Upper lobe of left lung (tissue), 6 donors: ENCODE data around the gene TXNIP. TPM values are rescaled to one million over a fixed set of nuclear protein-coding genes. Genes with fewer than 3 reads are reported as not detected.
A peak's percentile ranks its signal among the peaks of the same experiment; 100 is the strongest.

Experiments
- ATAC-seq, 2 donors: fragments of 200-7000 bp; cut with Tn5 transposase; one replicate each; pipeline ENCODE4 v1.9.1; 2022; ENCODE audit warnings: mild to moderate bottlenecking in 2 of 2, moderate library complexity in 2 of 2; ENCODE audit not compliant: low FRiP score in 2 of 2
- DNase-seq, 2 donors: peaks; one replicate each; pipeline ENCODE4 v3.0.0-alpha.2; 2019 to 2020
- H3K27ac ChIP-seq, 4 donors: fragments of 200-600 bp; sonication (generic); one replicate each; pipeline ENCODE4 v1.5.1; 2016 to 2019
- H3K27me3 ChIP-seq, 4 donors: fragments of 200-600 bp; sonication (generic); one replicate each; pipeline ENCODE4 v1.5.1; 2017 to 2019
- H3K36me3 ChIP-seq, 4 donors: fragments of 200-600 bp; sonication (generic); one replicate each; pipeline ENCODE4 v1.5.1; 2016 to 2019
- H3K4me1 ChIP-seq, 4 donors: fragments of 200-600 bp; sonication (generic); one replicate each; pipeline ENCODE4 v1.5.1; 2018 to 2019
- H3K4me3 ChIP-seq, 4 donors: fragments of 200-600 bp; sonication (generic); one replicate each; pipeline ENCODE4 v1.5.1; 2017 to 2019; ENCODE audit warnings: mild to moderate bottlenecking in 2 of 4, moderate library complexity in 1 of 4
- H3K9me3 ChIP-seq, 4 donors: fragments of 200-600 bp; sonication (generic); one replicate each; pipeline ENCODE4 v1.5.1; 2018 to 2019
- CTCF ChIP-seq, 6 experiments: fragments of 450-650 bp in 4 of 6; fragments of 200-600 bp in 2 of 6; sonication (generic) in 2 of 6; IDR thresholded peaks; one replicate each; pipeline ENCODE4 v1.5.1; 2016 to 2019; ENCODE audit warnings: antibody characterized with exemption in 6 of 6
- EP300 ChIP-seq, 4 donors: sonication (generic); formaldehyde crosslinking; IDR thresholded peaks; one replicate each; pipeline ENCODE4 v1.5.1; 2017; ENCODE audit warnings: antibody characterized with exemption in 4 of 4, control low read depth in 2 of 4
- POLR2A ChIP-seq, 4 donors: fragments of 450-650 bp; IDR thresholded peaks; one replicate each; pipeline ENCODE4 v1.5.1; 2016 to 2017; ENCODE audit warnings: antibody characterized with exemption in 4 of 4, mild to moderate bottlenecking in 2 of 4
- POLR2AphosphoS5 ChIP-seq, 2 donors: sonication (generic); formaldehyde crosslinking; IDR thresholded peaks; one replicate each; pipeline ENCODE4 v1.5.1; 2017; ENCODE audit warnings: antibody characterized with exemption in 2 of 2
- WGBS, 2 donors: methylation state at CpG; one replicate each; pipeline ENCODE4 v1.1.5; 2017 to 2018; 5-methylcytosine and 5-hydroxymethylcytosine counted together
- total RNA-seq, 6 donors: library from RNA; depleted of rRNA in 4 of 6; stranded (reverse); fragments of >200 nt in 4 of 6; gene quantifications; one replicate each; pipeline versions ENCODE4 v1.1.0 to v1.2.1, GENCODE V29; 2016 to 2021
- donor health status: DM: no; HTN: no; CAD: no; lungs with moderate emphysema.
- donor health status: DM: no; HTN: yes; CAD: no; lungs with severe emphysema.

Gene TXNIP
- total RNA-seq, 6 donors from 2014 or later, result 703 to 1,481 (median 910) TPM

GRCh38 chr1:145986551-145986950 is 9.8 kb downstream of the TXNIP start:
- peaks cover 52 to 87% (median 61%) of the 10 kb centered on the region in 4 donors for H3K4me1 ChIP-seq
- WGBS, 2 donors, result 93 to 94% methylated on average over 6 of the region's 6 CpGs
- H3K36me3 ChIP-seq, result no peaks in the 10 kb centered on the region
- ATAC-seq (no peak), DNase-seq (no peak)
- no peaks in the 10 kb centered on the region for H3K9me3 ChIP-seq
- peak overlapping the region; percentile 79 to 98 (median 96) for H3K27ac ChIP-seq
- H3K27me3 ChIP-seq, result no peaks in the 10 kb centered on the region
- no peak for TF ChIP-seq EP300 (IDR thresholded peaks at IDR 0.05)
- TF ChIP-seq CTCF (IDR thresholded peaks at IDR 0.05), result no peak
- no peak for TF ChIP-seq POLR2A (IDR thresholded peaks at IDR 0.05)
- TF ChIP-seq POLR2AphosphoS5 (IDR thresholded peaks at IDR 0.05), result no peak
- H3K4me3 ChIP-seq, result no peak overlapping the region

- ATAC-seq, result peak; percentile 71 to 77
- Histone ChIP-seq H3K9me3 (no peaks in the 10 kb centered on the region), H3K27me3 (no peaks in the 10 kb centered on the region), H3K4me3 (peak overlapping the region in 2 of 4 donors; percentile 32), H3K4me1 (peaks cover 59 to 87% (median 69%) of the 10 kb centered on the region in 4 donors), H3K36me3 (no peaks in the 10 kb centered on the region), H3K27ac (peak overlapping the region; percentile 79 to 98 (median 96))
- WGBS, 2 donors, result 26 to 30% methylated on average over 15 of the region's 15 CpGs
- DNase-seq, result peak; percentile 54 to 71
- TF ChIP-seq POLR2AphosphoS5 (IDR thresholded peaks at IDR 0.05) (peak; percentile 16 to 32), CTCF (IDR thresholded peaks at IDR 0.05) (no peak), POLR2A (IDR thresholded peaks at IDR 0.05) (peak in 1 of 4 donors; percentile 19), EP300 (IDR thresholded peaks at IDR 0.05) (peak in 1 of 4 donors; percentile 45)
These were observed 10.6 kb downstream of the TXNIP start for GRCh38 chr1:145985502-145986439.

- no peaks in the 10 kb centered on the region for H3K9me3 ChIP-seq
- TF ChIP-seq CTCF (IDR thresholded peaks at IDR 0.05) (no peak), POLR2AphosphoS5 (IDR thresholded peaks at IDR 0.05) (no peak), POLR2A (IDR thresholded peaks at IDR 0.05) (no peak), EP300 (IDR thresholded peaks at IDR 0.05) (no peak)
- peak overlapping the region; percentile 79 to 98 (median 96) for H3K27ac ChIP-seq
- no peak for DNase-seq
- peak overlapping the region in 2 of 4 donors; percentile 32 for H3K4me3 ChIP-seq
- peak in 1 of 2 donors; percentile 13 for ATAC-seq
- H3K36me3 ChIP-seq, result no peaks in the 10 kb centered on the region
- H3K27me3 ChIP-seq, result no peaks in the 10 kb centered on the region
- 61 to 71% methylated on average over 2 of the region's 2 CpGs for WGBS, 2 donors
- H3K4me1 ChIP-seq, result peaks cover 66 to 87% (median 72%) of the 10 kb centered on the region in 4 donors
These were observed 11.3 kb downstream of the TXNIP start for GRCh38 chr1:145985129-145985501.

GRCh38 chr1:145983960-145984830 is 12.2 kb downstream of the TXNIP start:
- Histone ChIP-seq H3K36me3 (no peaks in the 10 kb centered on the region), H3K27ac (peak overlapping the region in 3 of 4 donors; percentile 94 to 98 (median 98)), H3K4me3 (no peak overlapping the region), H3K27me3 (no peaks in the 10 kb centered on the region), H3K9me3 (no peaks in the 10 kb centered on the region), H3K4me1 (peaks cover 72 to 86% (median 77%) of the 10 kb centered on the region in 4 donors)
- 88 to 90% methylated on average over 12 of the region's 12 CpGs for WGBS, 2 donors
- TF ChIP-seq POLR2A (IDR thresholded peaks at IDR 0.05), result no peak
- ATAC-seq (no peak), DNase-seq (no peak)

GRCh38 chr1:145983206-145983675 is 13.1 kb downstream of the TXNIP start:
- WGBS, 2 donors, result 64 to 92% methylated on average over 1 of the region's 1 CpG
- ATAC-seq (no peak), DNase-seq (no peak)
- Histone ChIP-seq H3K4me3 (no peak overlapping the region), H3K4me1 (peaks cover 76 to 87% (median 80%) of the 10 kb centered on the region in 4 donors), H3K27ac (peak overlapping the region; percentile 94 to 98 (median 98)), H3K9me3 (no peaks in the 10 kb centered on the region), H3K27me3 (no peaks in the 10 kb centered on the region), H3K36me3 (no peaks in the 10 kb centered on the region)
- TF ChIP-seq EP300 (IDR thresholded peaks at IDR 0.05) (no peak), POLR2AphosphoS5 (IDR thresholded peaks at IDR 0.05) (peak in 1 of 2 donors; percentile 46)
